Activated CD8-positive, alpha-beta memory T cell treated with anti-CD3 and anti-CD28 coated beads for 36 hours (primary cell): ENCODE results near the gene CCDC141. TPM values are rescaled to one million over a fixed set of nuclear protein-coding genes. Genes with fewer than 3 reads are reported as not detected.

Experiments
- CTCF ChIA-PET: fragments of 350-600 bp; sonication (Branson Sonifier 250); formaldehyde crosslinking; loops from one replicate; lab custom pipeline; 2021; ENCODE audit warnings: antibody characterized with exemption; lab: Charles Lee
- POLR2A ChIA-PET: fragments of 350-600 bp; sonication (Branson Sonifier 250); formaldehyde crosslinking; loops from one replicate; lab custom pipeline; 2021; ENCODE audit warnings: antibody characterized with exemption; lab: Charles Lee
- total RNA-seq, 2 experiments: library from RNA; stranded (reverse); gene quantifications; one replicate each; pipeline ENCODE4 v1.2.3, GENCODE V29; 2021

CCDC141 gene
- total RNA-seq, 2 experiments from 2014 or later: 1.1 to 1.5 TPM

- ChIA-PET POLR2A (no interaction called here), CTCF (no interaction called here)
Observed at GRCh38 chr2:178855151-178855550, 194.8 kb downstream of the CCDC141 start.

GRCh38 chr2:178848335-178848734, 201.6 kb downstream of the CCDC141 start:
- CTCF ChIA-PET: no interaction called here
- POLR2A ChIA-PET: no interaction called here

DNA sequence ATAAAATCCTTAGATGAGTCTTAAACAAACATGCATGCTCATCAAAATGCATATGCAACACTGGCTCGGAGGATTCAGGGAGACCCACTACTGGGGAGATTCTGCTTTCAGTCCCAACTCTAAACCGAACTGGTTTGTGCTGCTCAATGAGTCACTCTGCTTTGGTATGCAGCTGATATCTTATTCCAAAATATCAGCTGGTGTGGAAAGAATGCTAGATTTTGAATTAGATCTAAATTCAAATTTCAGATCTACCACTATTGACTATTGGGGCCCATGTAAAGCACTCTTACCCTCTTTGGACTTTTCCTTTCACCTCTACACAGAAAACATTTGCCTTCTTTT, 203.5 kb downstream of the CCDC141 start:
- ChIA-PET CTCF (no interaction called here), POLR2A (no interaction called here)

DNA sequence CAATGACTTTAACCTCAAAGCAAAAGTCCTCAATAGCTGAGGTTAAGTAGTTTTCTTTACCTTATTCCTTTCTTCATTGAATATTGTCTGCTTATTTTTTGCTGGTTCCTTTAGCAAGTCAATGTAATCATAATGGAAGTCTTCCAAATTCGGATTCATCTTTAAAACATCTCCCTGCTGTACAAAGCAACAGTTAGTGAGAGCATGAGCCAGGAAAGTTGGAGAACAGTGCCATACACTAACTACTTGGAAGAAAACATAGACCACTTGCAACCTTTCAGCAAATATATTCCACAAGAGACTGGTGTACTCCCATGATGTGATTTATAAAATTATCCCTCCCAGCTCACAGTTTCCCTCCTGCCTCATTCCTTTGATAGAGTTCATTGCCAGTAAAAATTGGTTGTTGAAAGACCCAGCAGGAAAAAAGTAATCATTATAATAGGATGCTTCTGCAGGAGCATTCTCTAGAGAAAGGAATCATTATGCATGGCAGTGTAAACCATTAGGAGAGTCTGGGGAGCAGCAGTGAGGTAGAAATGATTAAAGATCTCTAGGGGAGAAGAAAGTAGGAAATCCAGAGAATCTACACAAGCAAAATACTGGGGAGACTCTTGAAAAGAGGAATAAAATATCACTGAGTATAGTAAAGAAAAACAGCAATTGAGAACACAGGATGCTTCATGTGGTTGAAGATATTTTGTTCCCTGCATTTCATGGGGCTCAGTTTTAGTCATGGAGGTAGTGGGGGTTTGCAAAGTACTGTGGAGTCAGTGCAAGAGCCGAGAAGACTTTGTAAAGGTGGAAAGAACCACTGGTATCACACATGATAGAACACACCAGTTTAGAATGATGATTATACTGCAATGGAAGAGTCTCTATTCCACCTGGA, 204.1 kb downstream of the CCDC141 start:
- CTCF ChIA-PET: no interaction called here
- POLR2A ChIA-PET: no interaction called here

- ChIA-PET POLR2A (no interaction called here), CTCF (no interaction called here)
Observed at GRCh38 chr2:178844701-178845100, 205.2 kb downstream of the CCDC141 start.

DNA sequence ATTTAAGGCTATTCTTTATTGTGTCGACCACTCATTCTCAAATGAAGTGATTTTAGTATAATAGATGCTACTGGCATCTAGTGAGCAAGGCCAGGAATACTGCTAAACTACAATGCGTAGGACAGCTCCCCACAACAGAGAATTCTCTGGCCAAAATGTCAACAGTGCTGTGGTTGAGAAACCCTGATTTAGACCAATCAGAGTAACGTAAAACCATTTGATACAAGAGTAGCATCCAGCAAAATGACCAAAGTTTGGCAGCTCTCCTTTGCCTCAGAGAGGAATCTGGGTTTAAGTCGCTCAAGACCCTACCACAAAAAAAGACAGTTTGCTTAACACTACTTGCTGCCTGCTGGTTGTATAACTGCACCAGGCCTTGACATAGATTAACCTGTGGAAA, 205.7 kb downstream of the CCDC141 start:
- POLR2A ChIA-PET: no interaction called here
- CTCF ChIA-PET: no interaction called here

GRCh38 chr2:178843697-178844096, 206.2 kb downstream of the CCDC141 start:
- ChIA-PET CTCF (no interaction called here), POLR2A (no interaction called here)

DNA sequence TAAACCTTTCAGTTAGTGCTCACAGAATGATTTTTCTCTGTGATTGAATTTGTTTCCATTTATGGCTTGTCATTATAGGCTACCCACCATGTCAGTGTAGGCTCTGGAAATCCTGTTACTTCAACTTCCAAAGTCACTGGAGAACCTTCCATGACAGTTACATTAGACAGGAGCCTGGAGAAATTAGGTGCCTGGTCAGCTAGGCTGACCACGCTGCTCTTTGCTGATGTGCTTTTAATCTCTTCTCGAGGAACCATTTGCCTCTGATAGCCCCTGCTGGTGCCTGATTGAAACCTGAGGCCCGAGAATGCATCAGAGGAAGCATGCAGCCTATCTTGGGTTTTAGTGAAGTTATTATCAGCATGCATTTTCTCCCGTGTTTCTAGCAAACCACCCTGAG, 213.1 kb downstream of the CCDC141 start:
- CTCF ChIA-PET: no interaction called here
- POLR2A ChIA-PET: no interaction called here

DNA sequence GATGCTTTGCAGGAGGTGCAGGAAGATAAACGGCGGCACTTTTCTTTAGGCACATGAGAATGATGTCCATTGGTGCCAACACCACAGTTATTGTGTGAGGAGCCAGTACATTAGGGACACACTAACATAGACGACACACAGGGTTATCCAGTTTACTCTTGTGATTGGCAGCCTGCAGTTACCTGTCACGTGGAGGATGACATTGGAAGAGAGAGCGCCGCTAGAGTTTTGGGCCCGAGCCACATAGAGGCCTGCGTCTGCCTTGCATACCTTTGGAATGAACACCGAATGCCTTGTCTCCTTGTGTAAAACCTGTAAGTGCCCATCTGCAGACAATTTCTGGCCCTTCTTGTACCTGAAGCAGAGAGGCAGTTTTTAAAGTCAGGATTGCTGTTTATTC, 215.9 kb downstream of the CCDC141 start:
- CTCF ChIA-PET: interaction anchor here (0.6 kb wide), 1 partner anchor 104 kb away, joined by 3 read pairs; no protein-coding TSS in a partner anchor
- POLR2A ChIA-PET: no interaction called here

GRCh38 chr2:178833382-178833781, 216.6 kb downstream of the CCDC141 start:
- POLR2A ChIA-PET: no interaction called here
- CTCF ChIA-PET: interaction anchor here (0.6 kb wide), 1 partner anchor 103 kb away, joined by 3 read pairs; no protein-coding TSS in a partner anchor

- ChIA-PET CTCF (no interaction called here), POLR2A (no interaction called here)
Observed at GRCh38 chr2:178830451-178830850, 219.5 kb downstream of the CCDC141 start.

GRCh38 chr2:178829981-178830380, 220.0 kb downstream of the CCDC141 start:
- CTCF ChIA-PET: no interaction called here
- POLR2A ChIA-PET: no interaction called here

- ChIA-PET CTCF (no interaction called here), POLR2A (no interaction called here)
Observed at GRCh38 chr2:178829299-178829960, 220.5 kb downstream of the CCDC141 start.

DNA sequence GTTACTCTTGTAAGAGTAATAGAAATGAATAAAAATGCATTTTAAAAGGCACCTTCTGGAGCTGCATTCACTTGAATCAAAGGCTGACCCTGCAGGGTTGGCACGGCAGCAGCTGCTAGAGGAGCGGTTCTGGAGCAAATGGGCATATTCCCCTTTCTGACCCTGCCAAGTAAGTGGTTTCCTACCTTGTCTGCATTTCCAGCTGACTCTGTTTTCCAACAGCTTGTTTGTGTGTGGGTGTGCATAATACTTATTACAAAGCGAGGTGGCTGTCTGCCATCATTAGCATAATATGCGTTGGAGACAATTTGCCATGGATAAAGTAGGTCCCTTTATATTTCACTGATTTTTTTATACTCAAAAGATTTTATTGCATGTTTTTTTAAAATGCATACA, 221.5 kb downstream of the CCDC141 start:
- CTCF ChIA-PET: no interaction called here

DNA sequence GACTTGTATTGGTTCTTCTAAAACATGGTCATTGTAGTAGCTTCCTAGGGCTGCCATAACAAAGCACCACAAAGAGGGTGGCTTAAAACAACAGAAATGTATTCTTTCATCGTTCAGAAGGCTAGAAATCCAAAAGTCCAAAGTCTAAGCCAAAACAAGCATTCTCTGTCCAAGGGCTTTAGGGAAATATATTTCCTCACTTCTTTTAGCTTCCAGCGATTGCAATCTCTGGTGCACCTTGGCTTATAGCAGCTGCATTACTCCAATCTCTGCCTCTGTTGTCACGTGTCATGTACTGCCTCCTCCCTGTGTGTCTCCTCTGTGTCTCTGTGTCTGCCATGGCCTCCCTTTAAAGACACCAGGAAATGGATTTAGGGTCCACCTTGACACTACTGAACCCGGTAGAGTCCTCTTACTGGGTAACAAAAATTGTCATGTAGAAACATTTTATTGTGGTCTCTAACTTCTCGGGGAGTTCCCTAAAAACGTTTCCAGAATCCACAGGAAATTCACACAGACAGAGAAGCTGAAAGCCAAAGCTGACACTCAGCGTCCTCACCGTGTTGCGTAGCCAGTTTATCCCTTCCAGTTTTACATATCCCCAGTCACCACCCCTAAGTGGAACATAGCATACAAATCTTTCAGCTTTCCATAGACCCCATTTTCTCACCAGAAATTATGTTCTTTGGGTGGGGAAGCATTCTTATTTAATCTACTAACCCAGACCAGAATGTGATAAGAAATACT, 222.0 kb downstream of the CCDC141 start:
- ChIA-PET POLR2A (no interaction called here), CTCF (no interaction called here)

More for the DNA sequence above, 221.5 kb downstream of the CCDC141 start:
- POLR2A ChIA-PET: no interaction called here

- ChIA-PET POLR2A (no interaction called here), CTCF (no interaction called here)
Observed at GRCh38 chr2:178827111-178827510, 222.8 kb downstream of the CCDC141 start.

GRCh38 chr2:178825183-178825582, 224.8 kb downstream of the CCDC141 start:
- CTCF ChIA-PET: no interaction called here
- POLR2A ChIA-PET: no interaction called here

DNA sequence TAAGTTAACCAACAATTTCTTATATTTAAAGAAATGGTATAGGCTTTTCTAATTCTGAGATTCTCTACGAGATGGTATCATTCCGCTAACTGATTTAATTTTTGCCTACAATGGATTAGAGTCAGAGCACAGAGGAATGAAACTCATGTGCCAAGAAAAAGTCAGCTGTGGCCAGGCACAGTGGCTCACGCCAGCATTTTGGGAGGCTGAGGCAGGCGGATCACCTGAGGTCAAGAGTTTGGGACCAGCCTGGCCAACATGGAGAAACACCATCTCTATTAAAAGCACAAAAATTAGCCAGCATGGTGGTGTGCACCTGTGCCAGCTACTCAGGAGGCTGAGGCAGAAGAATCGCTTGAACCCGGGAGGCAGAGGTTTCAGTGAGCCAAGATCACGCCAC, 225.8 kb downstream of the CCDC141 start:
- POLR2A ChIA-PET: no interaction called here
- CTCF ChIA-PET: interaction anchor here (0.6 kb wide), 1 partner anchor 51 kb away, joined by 5 read pairs; no protein-coding TSS in a partner anchor

- ChIA-PET POLR2A (no interaction called here), CTCF (no interaction called here)
Observed at GRCh38 chr2:178819992-178820391, 229.9 kb downstream of the CCDC141 start.
